GM12878 (cell line): Measurements from ENCODE around the gene LDLR. TPM values are rescaled to one million over a fixed set of nuclear protein-coding genes. Genes with fewer than 3 reads are reported as not detected.

Experiments used
- BCL3 ChIP-seq: IDR thresholded peaks from 2 replicates; pipeline ENCODE4 v1.6.1; 2011; ENCODE audit warnings: borderline replicate concordance, low read depth, mild to moderate bottlenecking, moderate library complexity, low read length; ENCODE audit not compliant: insufficient read depth, poor library complexity, severe bottlenecking
- CBFB ChIP-seq: IDR thresholded peaks from 2 replicates; pipeline ENCODE4 v1.6.1; 2016; ENCODE audit warnings: antibody characterized with exemption, low read depth
- CUX1 ChIP-seq: IDR thresholded peaks from 2 replicates; pipeline ENCODE4 v1.6.1; 2012; ENCODE audit warnings: improper control_type of control experiment, low read depth, low read length; ENCODE audit not compliant: insufficient replicate concordance
- E2F8 ChIP-seq: fragments of 450-650 bp; IDR thresholded peaks from 2 replicates; pipeline ENCODE4 v1.6.1; 2018; ENCODE audit warnings: mild to moderate bottlenecking, low read depth, moderate library complexity; ENCODE audit not compliant: partially characterized antibody
- FOXM1 ChIP-seq: IDR thresholded peaks from 2 replicates; pipeline ENCODE4 v1.6.1; 2012; ENCODE audit warnings: low read depth, mild to moderate bottlenecking, inconsistent platforms, low read length, moderate library complexity
- MAX ChIP-seq: IDR thresholded peaks from 2 replicates; pipeline ENCODE4 v1.6.1; 2012; ENCODE audit warnings: low read depth, low read length, improper control_type of control experiment
- PBX3 ChIP-seq: IDR thresholded peaks from 2 replicates; pipeline ENCODE4 v1.6.1; 2011; ENCODE audit warnings: mild to moderate bottlenecking, low read depth, low read length, moderate library complexity; ENCODE audit not compliant: insufficient replicate concordance
- RFX5 ChIP-seq: IDR thresholded peaks from 2 replicates; pipeline ENCODE4 v1.6.1; 2011; ENCODE audit warnings: low read depth, low read length, improper control_type of control experiment
- SKIL ChIP-seq: fragments of 450-650 bp; IDR thresholded peaks from 2 replicates; pipeline ENCODE4 v1.6.1; 2017; ENCODE audit warnings: mild to moderate bottlenecking, low read depth, inconsistent platforms; ENCODE audit not compliant: poor library complexity, severe bottlenecking
- SREBF2 ChIP-seq: IDR thresholded peaks from 2 replicates; pipeline ENCODE4 v1.6.1; 2012; ENCODE audit warnings: mild to moderate bottlenecking, low read length
- STAT3 ChIP-seq: IDR thresholded peaks from 2 replicates; pipeline ENCODE4 v1.6.1; 2011; ENCODE audit warnings: low read depth, low read length, improper control_type of control experiment
- TBL1XR1 ChIP-seq: IDR thresholded peaks from 2 replicates; pipeline ENCODE4 v1.6.1; 2012; ENCODE audit warnings: low read depth, low read length, improper control_type of control experiment
- USF2 ChIP-seq: IDR thresholded peaks from 2 replicates; pipeline ENCODE4 v1.6.1; 2011; ENCODE audit warnings: low read depth, low read length, improper control_type of control experiment, borderline replicate concordance
- ZNF24 ChIP-seq: fragments of 450-650 bp; IDR thresholded peaks from 2 replicates; pipeline ENCODE4 v1.6.1; 2017; ENCODE audit warnings: antibody characterized with exemption, mild to moderate bottlenecking
- polyA plus RNA-seq, 11 experiments: library from polyadenylated mRNA; depleted of rRNA in 4 of 11; unstranded in 6 of 11; stranded (reverse) in 5 of 11; fragments of >200 nt; fragmentation: Nextera tagmentation in 4 of 11; fragmentation: Illumina TruSeq in 1 of 11; extraction: Ambion mirVana in 4 of 11; extraction: Trizol in 1 of 11; gene quantifications; 1 replicate in 1 of 11; 2 replicates in 10 of 11; pipeline versions ENCODE4 v1.2.1 to v1.2.3, GENCODE V29; 2011 to 2016; ENCODE audit warnings: inconsistent platforms in 2 of 11, missing spikeins in 2 of 11, low read depth in 1 of 11
- total RNA-seq, 4 experiments: library from RNA; depleted of rRNA in 3 of 4; stranded (reverse); fragments of >200 nt in 3 of 4; fragmentation: Illumina TruSeq in 1 of 4; extraction: Trizol in 1 of 4; gene quantifications; 2 replicates each; pipeline versions ENCODE4 v1.2.1 to v1.2.3, GENCODE V29; 2013 to 2021

LDLR gene
- total and polyA plus RNA-seq, 10 of the 15 experiments (the other 5 are each of a cell fraction or from before 2014, with no cell fraction given), result 11.3 to 59.2 (median 27.3) TPM

- no peak for TF ChIP-seq E2F8
- TF ChIP-seq BCL3, result no peak
- no peak for TF ChIP-seq SREBF2
- TF ChIP-seq TBL1XR1, result no peak
- TF ChIP-seq MAX, result no peak; the same call in 1 of the 2 replicates
- no peak for TF ChIP-seq SKIL
- no peak for TF ChIP-seq USF2
- TF ChIP-seq CBFB, result no peak
- 0 out of 2 replicates have a peak, but pooled peaks have one; percentile 10 for TF ChIP-seq ZNF24
- TF ChIP-seq STAT3, result no peak
- TF ChIP-seq PBX3, result no peak
- TF ChIP-seq RFX5, result no peak
- TF ChIP-seq FOXM1, result no peak
- TF ChIP-seq CUX1, result no peak
These were observed 7.1 kb downstream of the LDLR start (continued) for GRCh38 chr19:11096210-11096841.
